Renal cortical epithelial cell (primary cell): Measurements from ENCODE around the gene SLC6A15. TPM values are rescaled to one million over a fixed set of nuclear protein-coding genes. Genes with fewer than 3 reads are reported as not detected.

Source experiments
- DNase-seq: peaks from one replicate; pipeline ENCODE4 v3.0.0-alpha.2; 2011; ENCODE audit warnings: low read depth
- total RNA-seq: library from RNA; depleted of rRNA; stranded (reverse); fragments of >200 nt; gene quantifications from 2 replicates; pipeline ENCODE4 v1.2.3, GENCODE V29; 2014

SLC6A15 gene
- 0.30 and 2.8 TPM in 2 replicates for total RNA-seq

- no peak for DNase-seq
These were observed at the start of gene SLC6A15 for GRCh38 chr12:84912198-84913128. Gene SLC6A15 (minus strand): TSS chr12:84912799. CDS start chr12:84892120, 20,679 bp downstream.

GRCh38 chr12:84960918-84961317 lies 48.3 kb upstream of the SLC6A15 start:
- DNase-seq: no peak

GRCh38 chr12:84955298-84955697 lies 42.7 kb upstream of the SLC6A15 start:
- DNase-seq: no peak

GRCh38 chr12:84954415-84954814 lies 41.8 kb upstream of the SLC6A15 start:
- DNase-seq: no peak

- no peak for DNase-seq
These were observed 38.5 kb upstream of the SLC6A15 start for GRCh38 chr12:84950971-84951546.

- no peak for DNase-seq
These were observed 34.2 kb upstream of the SLC6A15 start for GRCh38 chr12:84946753-84947152.

- no peak for DNase-seq
These were observed 24.8 kb upstream of the SLC6A15 start for GRCh38 chr12:84937415-84937814.

- no peak for DNase-seq
These were observed 16.9 kb upstream of the SLC6A15 start for GRCh38 chr12:84929501-84929900.

- DNase-seq: peak; percentile 23
These were observed 12.4 kb upstream of the SLC6A15 start for GRCh38 chr12:84924981-84925380.

- DNase-seq: no peak
These were observed 10.1 kb upstream of the SLC6A15 start for GRCh38 chr12:84922693-84923092.

- DNase-seq: no peak
These were observed 7.7 kb upstream of the SLC6A15 start for GRCh38 chr12:84920331-84920730.

GRCh38 chr12:84919271-84919670 lies 6.7 kb upstream of the SLC6A15 start:
- DNase-seq: no peak

- no peak for DNase-seq
These were observed 523 bp upstream of the SLC6A15 start for GRCh38 chr12:84913129-84913515.

- peak; percentile 24 for DNase-seq
These were observed 1.1 kb downstream of the SLC6A15 start for GRCh38 chr12:84911271-84912197.

- no peak for DNase-seq
These were observed 1.9 kb downstream of the SLC6A15 start for GRCh38 chr12:84910549-84911241.

GRCh38 chr12:84904051-84904450 lies 8.5 kb downstream of the SLC6A15 start:
- DNase-seq: no peak

- DNase-seq: no peak
These were observed 21.3 kb downstream of the SLC6A15 start for GRCh38 chr12:84891106-84891838.

- no peak for DNase-seq
These were observed 22.8 kb downstream of the SLC6A15 start for GRCh38 chr12:84889818-84890217.

GRCh38 chr12:84888861-84889260 lies 23.7 kb downstream of the SLC6A15 start:
- DNase-seq: no peak

- no peak for DNase-seq
These were observed 35.3 kb downstream of the SLC6A15 start for GRCh38 chr12:84877340-84877739.

GRCh38 chr12:84875241-84875640 lies 37.4 kb downstream of the SLC6A15 start:
- no peak for DNase-seq
